Dendritic cell treated with granulocyte-macrophage colony-stimulating factor and Interleukin-4, amounts not matched to agents 40 ng/mL and 50 ng/mL, for 4 days (primary cell): ENCODE measurements around the gene CCDC9.
"Not testable (repeated sequence)": the region's sequence is repeated elsewhere in the genome, so short reads cannot be mapped to it uniquely, and the experiment has no call there.

ENCODE experiments used
- H3K27ac Mint-ChIP-seq: one replicate; pipeline ENCODE4 v1.8.0; 2022; ENCODE audit warnings: mild to moderate bottlenecking, mixed read lengths
- H3K27me3 Mint-ChIP-seq: one replicate; pipeline ENCODE4 v1.8.0; 2022; ENCODE audit warnings: mild to moderate bottlenecking, mixed read lengths
- H3K36me3 Mint-ChIP-seq: one replicate; pipeline ENCODE4 v1.8.0; 2022; ENCODE audit warnings: low read depth, mixed read lengths
- H3K4me1 Mint-ChIP-seq: one replicate; pipeline ENCODE4 v1.8.0; 2022; ENCODE audit warnings: low read depth, mixed read lengths
- H3K4me3 Mint-ChIP-seq: one replicate; pipeline ENCODE4 v1.8.0; 2022; ENCODE audit warnings: mild to moderate bottlenecking, moderate library complexity, mixed read lengths
- H3K9me3 Mint-ChIP-seq: one replicate; pipeline ENCODE4 v1.8.0; 2022; ENCODE audit warnings: mixed read lengths
- intact Hi-C: fragments of 100-400 bp; cut with micrococcal nuclease; formaldehyde crosslinking; loops from one replicate; pipeline ENCODE4 v1.15.0; 2022

CCDC9 gene

DNA sequence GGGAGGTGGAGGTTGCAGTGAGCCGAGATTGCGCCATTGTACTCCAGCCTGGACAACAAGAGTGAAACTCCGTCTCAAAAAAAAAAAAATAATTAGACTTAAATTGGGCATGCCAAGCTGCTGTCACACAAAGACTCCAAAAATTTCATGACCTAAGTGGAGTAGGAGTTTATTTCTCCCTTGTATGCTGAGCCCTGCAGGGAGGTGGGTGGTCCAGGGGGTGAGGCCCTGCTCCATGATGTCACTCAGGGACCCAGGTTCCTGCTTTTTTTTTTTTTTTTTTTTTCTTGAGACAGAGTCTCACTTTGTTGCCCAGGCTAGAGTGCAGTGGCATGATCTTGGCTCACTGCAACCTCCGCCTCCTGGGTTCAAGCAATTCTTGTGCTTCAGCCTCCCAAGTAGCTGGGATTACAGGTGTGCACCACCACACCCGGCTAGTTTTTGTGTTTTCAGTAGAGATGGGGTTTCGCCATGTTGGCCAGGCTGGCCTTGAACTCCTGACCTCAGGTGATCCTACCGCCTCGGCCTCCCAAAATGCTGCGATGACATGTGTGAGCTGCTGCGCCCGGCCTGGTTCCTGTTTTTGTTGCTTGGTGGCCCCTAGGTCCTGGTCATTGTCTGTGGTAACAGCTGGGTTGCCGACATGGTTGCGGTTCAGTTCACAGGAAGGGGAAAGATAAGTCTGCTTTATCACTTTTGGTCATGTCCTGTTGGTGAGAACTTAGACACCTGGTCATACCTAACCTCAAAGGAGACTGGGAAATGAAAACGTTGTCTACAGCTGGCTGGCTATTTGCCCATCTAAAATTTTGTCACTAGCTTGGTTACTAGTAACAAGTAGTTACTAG lies 5.8 kb downstream of the CCDC9 start:
- H3K9me3 Mint-ChIP-seq, H3K27ac Mint-ChIP-seq, H3K4me3 Mint-ChIP-seq, H3K27me3 Mint-ChIP-seq, intact Hi-C loops: not testable (repeated sequence)
- Mint-ChIP-seq H3K36me3 (peaks cover 98% of the 10 kb centered on the region), H3K4me1 (peaks cover 36% of the 10 kb centered on the region)

DNA sequence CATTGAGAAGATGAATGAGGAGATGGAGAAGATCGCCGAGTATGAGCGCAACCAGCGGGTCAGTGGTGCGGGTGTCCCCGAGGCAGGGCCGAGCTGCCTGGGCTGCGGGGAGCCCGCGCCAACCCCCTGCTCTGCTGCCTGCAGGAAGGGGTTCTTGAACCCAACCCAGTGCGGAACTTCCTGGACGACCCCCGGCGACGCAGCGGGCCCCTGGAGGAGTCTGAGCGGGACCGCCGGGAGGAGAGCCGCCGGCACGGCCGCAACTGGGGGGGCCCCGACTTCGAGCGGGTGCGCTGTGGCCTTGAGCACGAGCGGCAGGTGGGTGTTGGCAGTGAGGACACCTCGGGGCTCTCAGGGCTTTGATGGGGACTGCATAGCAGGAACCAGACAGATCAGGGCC lies 8.3 kb downstream of the CCDC9 start:
- Mint-ChIP-seq H3K27ac (no peak overlapping the region), H3K4me3 (no peak overlapping the region), H3K36me3 (peaks cover 98% of the 10 kb centered on the region), H3K27me3 (no peaks in the 10 kb centered on the region), H3K4me1 (peaks cover 14% of the 10 kb centered on the region), H3K9me3 (no peaks in the 10 kb centered on the region)
- intact Hi-C loops = no loop called here

DNA sequence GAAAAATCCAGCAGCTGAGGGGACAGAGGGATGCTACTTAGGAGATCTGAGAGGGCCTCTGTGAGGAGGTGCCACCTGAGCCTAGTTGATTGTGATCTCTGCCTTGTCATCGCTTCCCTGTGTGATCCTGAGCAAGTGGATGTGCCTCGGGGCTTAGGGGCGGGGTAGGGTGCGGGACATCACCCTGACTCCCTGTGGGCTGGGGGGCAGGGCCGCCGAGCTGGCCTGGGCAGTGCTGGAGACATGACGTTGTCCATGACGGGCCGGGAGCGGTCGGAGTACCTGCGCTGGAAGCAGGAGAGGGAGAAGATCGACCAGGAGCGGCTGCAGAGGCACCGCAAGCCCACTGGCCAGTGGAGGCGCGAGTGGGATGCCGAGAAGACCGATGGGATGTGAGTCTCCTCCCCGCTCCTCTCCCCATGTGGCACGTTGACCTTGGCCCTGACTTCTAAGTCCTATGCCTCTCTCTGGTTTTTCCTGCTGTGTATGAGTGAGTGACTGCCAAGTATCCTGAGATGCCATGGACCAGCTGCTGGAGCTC lies 10.1 kb downstream of the CCDC9 start:
- no peak overlapping the region for H3K4me3 Mint-ChIP-seq
- no peaks in the 10 kb centered on the region for H3K9me3 Mint-ChIP-seq
- no peak overlapping the region for H3K27ac Mint-ChIP-seq
- H3K36me3 Mint-ChIP-seq = peaks cover 98% of the 10 kb centered on the region
- no peaks in the 10 kb centered on the region for H3K27me3 Mint-ChIP-seq
- intact Hi-C loops = no loop called here
- H3K4me1 Mint-ChIP-seq = peaks cover 9% of the 10 kb centered on the region

GRCh38 chr19:47267350-47267759 lies 11.0 kb downstream of the CCDC9 start:
- H3K27ac Mint-ChIP-seq = no peak overlapping the region
- H3K9me3 Mint-ChIP-seq = no peaks in the 10 kb centered on the region
- H3K36me3 Mint-ChIP-seq = peaks cover 98% of the 10 kb centered on the region
- H3K4me3 Mint-ChIP-seq = no peak overlapping the region
- H3K27me3 Mint-ChIP-seq = no peaks in the 10 kb centered on the region
- H3K4me1 Mint-ChIP-seq = peaks cover 18% of the 10 kb centered on the region
- intact Hi-C loops = no loop called here

GRCh38 chr19:47268028-47268427 lies 11.7 kb downstream of the CCDC9 start:
- Mint-ChIP-seq H3K27ac (no peak overlapping the region), H3K36me3 (peaks cover 93% of the 10 kb centered on the region), H3K4me1 (peaks cover 24% of the 10 kb centered on the region), H3K9me3 (no peaks in the 10 kb centered on the region), H3K4me3 (no peak overlapping the region), H3K27me3 (no peaks in the 10 kb centered on the region)
- intact Hi-C loops = no loop called here

- H3K9me3 Mint-ChIP-seq = no peaks in the 10 kb centered on the region
- no peaks in the 10 kb centered on the region for H3K27me3 Mint-ChIP-seq
- no peak overlapping the region for H3K27ac Mint-ChIP-seq
- intact Hi-C loops = no loop called here
- peaks cover 33% of the 10 kb centered on the region for H3K4me1 Mint-ChIP-seq
- no peak overlapping the region for H3K4me3 Mint-ChIP-seq
- H3K36me3 Mint-ChIP-seq = peaks cover 90% of the 10 kb centered on the region
These were observed 13.3 kb downstream of the CCDC9 start for GRCh38 chr19:47269596-47269995.

GRCh38 chr19:47270408-47270807 lies 14.1 kb downstream of the CCDC9 start:
- Mint-ChIP-seq H3K36me3 (peaks cover 86% of the 10 kb centered on the region), H3K27ac (no peak overlapping the region)

GRCh38 chr19:47271949-47272348 lies 15.6 kb downstream of the CCDC9 start:
- Mint-ChIP-seq H3K4me1 (peaks cover 48% of the 10 kb centered on the region), H3K27ac (peak overlapping the region; percentile 96), H3K9me3 (no peaks in the 10 kb centered on the region), H3K4me3 (no peak overlapping the region), H3K27me3 (peaks cover 7% of the 10 kb centered on the region), H3K36me3 (peaks cover 80% of the 10 kb centered on the region)
- intact Hi-C loops = no loop called here

More at GRCh38 chr19:47270408-47270807, 14.1 kb downstream of the CCDC9 start:
- Mint-ChIP-seq H3K9me3 (no peaks in the 10 kb centered on the region), H3K27me3 (peaks cover 2% of the 10 kb centered on the region), H3K4me1 (peaks cover 38% of the 10 kb centered on the region), H3K4me3 (no peak overlapping the region)
- intact Hi-C loops = no loop called here

DNA sequence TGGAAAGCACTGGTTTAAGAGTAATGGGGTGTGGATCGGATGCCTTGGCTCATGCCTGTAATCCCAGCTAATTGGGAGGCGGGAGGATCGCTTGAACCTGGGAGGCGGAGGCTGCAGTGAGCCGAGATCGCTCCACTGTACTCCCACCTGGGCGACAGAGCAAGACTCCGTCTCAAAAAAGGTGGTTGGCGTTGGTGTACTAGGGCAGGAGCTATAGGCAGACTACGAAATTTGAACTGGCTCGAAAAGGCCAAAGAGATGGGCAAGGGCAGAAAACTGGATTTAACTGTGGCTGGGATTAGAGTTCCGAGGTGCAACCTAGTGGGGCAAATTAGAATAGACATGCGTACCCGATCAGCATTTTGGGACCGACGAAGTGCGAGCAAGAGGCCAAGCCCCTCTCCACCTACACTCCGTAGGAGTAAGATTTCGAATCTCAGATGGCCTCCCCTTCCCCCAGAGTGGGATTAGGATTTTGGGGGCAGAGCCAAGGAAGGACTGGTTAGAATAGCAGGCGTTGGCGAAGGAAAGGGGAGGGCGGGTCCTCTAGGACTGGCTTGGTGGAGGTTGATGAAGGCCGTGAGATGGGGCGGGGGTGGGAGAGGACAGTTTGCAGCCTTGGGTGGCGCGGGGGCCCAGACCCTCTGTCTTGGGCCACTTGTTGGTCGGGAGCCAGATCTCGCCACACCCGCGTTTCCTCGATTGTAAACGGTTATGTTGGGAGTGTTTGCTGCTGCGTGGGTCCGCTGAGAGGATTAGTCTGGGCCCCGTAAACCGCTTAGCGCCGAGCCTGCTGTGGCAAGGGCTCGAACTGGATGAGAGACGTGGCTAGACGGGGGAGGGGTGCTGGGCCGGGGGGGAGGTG lies 16.4 kb downstream of the CCDC9 start:
- Mint-ChIP-seq H3K36me3 (peaks cover 73% of the 10 kb centered on the region), H3K27ac (peak overlapping the region; percentile 96), H3K4me3 (peak overlapping the region; percentile 92), H3K4me1 (peaks cover 48% of the 10 kb centered on the region), H3K9me3 (no peaks in the 10 kb centered on the region), H3K27me3 (peaks cover 7% of the 10 kb centered on the region)
- intact Hi-C loops = no loop called here

DNA sequence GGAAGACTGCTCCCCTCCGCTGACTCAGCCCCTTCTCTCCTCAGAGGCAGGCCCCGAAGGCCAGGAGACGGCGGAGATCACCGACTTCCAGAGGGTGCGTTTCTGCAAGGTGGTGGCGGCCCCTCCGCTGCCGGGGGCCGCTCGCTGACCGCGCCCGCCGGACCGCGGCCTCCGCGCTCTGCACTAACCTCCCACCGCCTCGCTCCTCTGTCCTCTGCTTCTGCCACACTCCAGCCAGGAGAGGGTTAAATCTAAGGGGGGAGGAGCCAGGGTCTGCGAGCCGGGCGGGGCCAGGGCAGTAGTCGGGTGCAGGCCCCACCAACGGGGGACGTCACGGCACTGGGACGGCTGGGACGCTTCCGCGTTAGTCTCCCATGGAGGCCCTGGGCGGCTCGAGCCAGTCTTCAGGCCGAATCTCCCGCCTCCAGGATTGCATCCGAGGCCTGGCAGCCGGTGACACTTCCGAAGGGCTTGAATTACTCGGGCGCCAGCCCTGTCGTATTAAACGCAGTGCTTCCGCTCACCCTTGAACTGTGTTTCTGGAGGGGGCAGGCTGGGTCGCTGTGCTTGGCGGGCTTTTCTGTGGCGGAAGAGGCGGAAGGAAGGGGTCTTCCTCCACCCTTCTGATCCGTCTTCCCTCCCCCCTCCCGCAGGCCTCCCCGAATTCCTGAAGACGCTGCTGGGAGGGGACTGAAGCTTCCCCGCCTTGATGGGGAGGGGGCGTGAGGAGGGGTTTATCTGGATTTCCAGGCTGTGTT lies 17.2 kb downstream of the CCDC9 start:
- Mint-ChIP-seq H3K4me3 (peak overlapping the region; percentile 92), H3K9me3 (no peaks in the 10 kb centered on the region), H3K27ac (peak overlapping the region; percentile 96), H3K4me1 (peaks cover 53% of the 10 kb centered on the region), H3K36me3 (peaks cover 65% of the 10 kb centered on the region), H3K27me3 (peaks cover 7% of the 10 kb centered on the region)
- intact Hi-C loops = loop anchor here (1.0 kb wide), 1 partner anchor 16 kb away; no protein-coding TSS in a partner anchor

- Mint-ChIP-seq H3K4me1 (peaks cover 56% of the 10 kb centered on the region), H3K27ac (peak within 1 kb of the TSS; percentile 96), H3K27me3 (peaks cover 7% of the 10 kb centered on the region), H3K36me3 (peaks cover 57% of the 10 kb centered on the region), H3K4me3 (peak within 1 kb of the TSS; percentile 92), H3K9me3 (no peaks in the 10 kb centered on the region)
- intact Hi-C loops = loop anchor here (1.0 kb wide), 1 partner anchor 17 kb away; no protein-coding TSS in a partner anchor
These were observed 18.0 kb downstream of the CCDC9 start, which contains the start of gene INAFM1 for GRCh38 chr19:47274071-47274890. Gene INAFM1 (plus strand): TSS chr19:47274885. CDS start chr19:47274920, 35 bp downstream.

- H3K27ac Mint-ChIP-seq = peak overlapping the region; percentile 76
- intact Hi-C loops = loop anchor here (1.0 kb wide), 1 partner anchor 18 kb away; no protein-coding TSS in a partner anchor
- peak overlapping the region; percentile 92 for H3K4me3 Mint-ChIP-seq
- H3K9me3 Mint-ChIP-seq = no peaks in the 10 kb centered on the region
- peaks cover 48% of the 10 kb centered on the region for H3K36me3 Mint-ChIP-seq
- H3K4me1 Mint-ChIP-seq = peaks cover 62% of the 10 kb centered on the region
- peaks cover 7% of the 10 kb centered on the region for H3K27me3 Mint-ChIP-seq
These were observed 18.8 kb downstream of the CCDC9 start for GRCh38 chr19:47274891-47275761.
